GM19351 (cell line): ENCODE measurements around the gene IDH3A.

Experiments used
- ATAC-seq: cut with Tn5 transposase; IDR thresholded peaks from one replicate; pipeline ENCODE4 v1.9.1; 2021; ENCODE audit warnings: mild to moderate bottlenecking, moderate library complexity; ENCODE audit not compliant: unreplicated experiment

The IDH3A gene

DNA sequence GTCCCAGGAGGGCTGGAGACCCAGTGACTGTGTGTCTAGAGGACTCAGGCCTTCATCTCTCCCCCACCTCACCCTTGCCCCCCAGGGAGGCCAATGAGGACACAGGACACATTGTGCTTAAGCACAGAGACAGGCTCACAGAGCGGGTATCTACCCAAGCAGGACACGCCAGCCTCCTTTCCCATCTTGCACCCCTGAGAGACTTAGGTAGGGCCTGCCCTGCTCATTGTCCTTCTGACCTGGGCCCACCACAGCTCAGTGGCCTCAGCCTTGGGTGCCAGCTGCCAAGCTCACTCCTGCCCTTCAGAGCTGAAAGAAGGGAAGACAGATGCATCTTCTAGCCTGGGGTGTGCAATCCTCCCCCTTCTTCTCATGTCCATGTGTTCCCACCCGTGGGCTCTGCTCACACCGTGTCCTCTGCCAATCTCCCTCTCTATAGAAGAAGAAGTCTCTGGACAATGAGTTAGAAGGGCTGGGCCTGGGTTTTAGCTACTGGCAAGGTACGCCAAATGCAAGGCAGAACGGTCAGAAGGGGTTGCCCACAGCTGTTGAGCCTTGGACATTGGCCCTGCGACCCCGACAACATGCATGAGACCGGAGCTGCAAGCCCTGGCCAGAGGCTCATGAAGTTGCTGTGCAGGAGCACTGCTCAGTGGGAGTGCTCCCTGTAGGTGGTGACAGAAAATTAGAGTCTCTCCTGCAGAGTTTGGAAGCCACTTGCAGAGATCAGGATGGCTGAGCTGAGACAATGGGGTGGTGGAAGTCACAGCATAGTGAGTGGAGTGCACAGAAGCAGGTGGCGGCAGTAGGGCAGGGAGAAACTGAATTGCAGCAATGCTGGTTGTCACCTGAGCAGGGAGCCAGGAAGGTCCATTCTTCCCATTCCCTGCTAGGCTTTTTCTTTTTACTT lies 52.4 kb downstream of the IDH3A start:
- no peak for ATAC-seq

DNA sequence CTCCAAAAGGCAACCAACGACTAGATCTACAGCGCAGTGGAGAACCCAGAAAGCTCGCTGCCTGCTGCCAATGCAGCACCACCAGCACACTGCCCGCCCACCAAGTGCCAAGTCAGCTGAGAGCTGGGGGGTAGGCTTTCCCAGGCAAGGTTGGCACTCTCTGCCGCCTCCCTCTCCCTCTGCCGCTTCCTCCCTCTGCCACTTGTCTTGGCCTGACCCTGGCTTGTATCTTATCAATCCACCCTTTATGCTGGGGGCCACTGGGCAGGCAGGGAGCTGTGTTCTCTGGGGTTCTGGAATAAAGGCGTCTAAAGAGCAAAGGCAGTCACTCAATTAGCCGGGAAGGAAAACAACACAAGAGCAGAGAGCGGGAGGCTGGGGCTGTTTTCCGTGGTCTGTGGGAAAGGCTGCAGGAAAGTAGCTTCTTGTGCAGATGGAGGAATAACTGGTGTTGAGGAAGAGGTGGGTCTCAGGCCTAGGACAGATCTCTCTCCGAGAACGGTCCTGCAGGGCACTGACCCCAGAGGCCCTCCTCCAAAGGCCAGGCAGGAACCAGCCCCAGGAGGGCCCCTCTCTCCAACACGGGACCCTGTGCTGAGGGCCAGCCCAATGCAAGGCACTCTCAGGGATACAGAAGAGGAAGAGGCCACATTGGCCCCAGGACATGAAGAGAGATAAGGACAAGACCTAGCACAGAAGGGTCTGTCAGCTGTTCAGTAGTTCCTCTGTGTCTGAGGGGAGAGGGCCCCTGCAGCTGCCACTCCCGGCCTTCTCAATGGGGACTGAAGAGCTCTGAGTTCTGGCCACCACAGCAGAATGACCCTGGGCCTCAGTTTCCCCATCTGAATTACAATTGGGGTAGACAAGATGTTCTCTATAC lies 54.4 kb downstream of the IDH3A start:
- no peak for ATAC-seq

DNA sequence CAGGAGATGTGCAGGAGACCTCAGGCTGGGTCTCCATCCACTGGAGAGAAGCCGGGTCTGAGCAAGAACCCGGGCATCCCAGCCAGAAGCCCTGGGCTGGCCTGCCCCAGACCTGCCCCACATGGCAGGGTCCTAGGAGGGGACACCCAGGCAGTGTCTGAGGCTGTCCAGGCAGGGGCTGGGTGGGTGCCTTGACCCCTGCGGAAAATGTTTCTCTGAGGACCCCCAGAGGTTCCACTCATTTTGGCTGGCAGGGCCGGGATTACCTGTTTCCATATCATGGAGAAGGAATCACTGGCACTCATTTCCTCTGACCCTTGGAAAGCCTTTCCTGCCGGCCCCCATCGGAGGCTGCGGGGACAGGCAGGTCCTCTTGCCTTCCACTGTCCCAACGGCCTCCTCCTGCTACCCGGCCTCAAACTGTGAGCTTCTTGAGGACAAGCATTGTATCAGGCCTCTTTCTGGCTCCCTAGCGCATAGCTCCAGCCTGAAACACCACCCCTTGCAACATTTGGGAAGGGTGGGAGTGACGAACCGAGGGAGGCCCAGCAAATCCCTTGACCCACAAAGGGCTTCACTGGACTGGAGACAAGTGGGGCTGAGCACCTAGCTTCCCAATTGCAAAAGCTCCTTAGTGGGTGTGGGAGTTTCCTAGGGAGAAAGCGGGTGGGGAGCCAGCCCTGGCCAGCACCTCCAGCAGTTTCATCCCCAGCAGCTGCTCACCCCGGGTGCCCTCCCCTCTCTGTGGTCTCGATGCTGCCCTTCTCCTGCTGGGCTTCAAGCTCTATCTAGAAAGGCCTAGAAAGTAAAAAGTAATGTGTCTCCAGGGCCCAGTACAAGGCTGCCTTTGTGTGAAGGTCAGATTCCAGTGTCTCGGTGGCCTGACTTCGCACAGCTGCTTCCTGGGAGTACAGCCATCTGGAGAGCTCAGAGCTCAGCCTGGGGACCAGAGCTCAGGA lies 55.5 kb downstream of the IDH3A start:
- ATAC-seq = no peak

DNA sequence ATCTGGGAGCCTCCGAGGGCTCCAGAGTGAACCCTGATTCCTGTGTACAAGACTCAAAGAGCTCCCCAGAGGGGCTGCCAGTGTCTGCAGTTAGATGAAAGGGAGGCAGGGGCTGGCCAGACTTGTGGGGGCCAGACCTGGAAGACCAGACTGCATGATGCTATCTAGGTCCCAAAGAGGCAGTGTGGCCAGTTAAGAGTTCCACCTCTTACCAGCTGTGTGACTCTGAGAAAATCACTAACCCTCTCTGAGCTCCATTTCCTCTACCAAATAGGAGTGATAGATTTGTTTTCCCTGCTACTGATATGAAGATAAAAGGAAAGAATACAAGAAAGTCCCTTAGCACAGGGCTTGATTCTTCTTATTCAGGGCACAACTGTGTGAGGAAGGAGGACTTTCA lies 56.2 kb downstream of the IDH3A start:
- no peak for ATAC-seq

DNA sequence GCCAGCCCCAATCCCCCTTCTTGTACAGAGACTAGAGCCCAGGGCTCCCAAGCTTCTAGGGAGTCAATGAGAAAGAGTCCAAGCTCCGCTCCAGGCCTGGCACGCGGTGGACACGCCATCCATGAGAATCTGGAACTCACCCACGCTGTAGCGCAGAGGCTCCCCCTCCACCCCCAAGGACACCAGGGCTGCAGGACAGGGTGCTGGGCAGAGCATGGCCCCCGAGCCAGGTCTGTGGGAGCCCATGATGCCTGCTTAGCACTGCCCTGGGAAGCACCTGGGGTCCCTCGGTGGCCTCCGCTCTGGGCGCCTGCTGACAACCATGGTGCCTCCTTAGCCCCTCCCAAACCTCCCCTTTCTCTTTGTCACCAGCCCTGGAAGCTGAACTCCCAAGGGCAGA lies 56.7 kb downstream of the IDH3A start:
- ATAC-seq = no peak

DNA sequence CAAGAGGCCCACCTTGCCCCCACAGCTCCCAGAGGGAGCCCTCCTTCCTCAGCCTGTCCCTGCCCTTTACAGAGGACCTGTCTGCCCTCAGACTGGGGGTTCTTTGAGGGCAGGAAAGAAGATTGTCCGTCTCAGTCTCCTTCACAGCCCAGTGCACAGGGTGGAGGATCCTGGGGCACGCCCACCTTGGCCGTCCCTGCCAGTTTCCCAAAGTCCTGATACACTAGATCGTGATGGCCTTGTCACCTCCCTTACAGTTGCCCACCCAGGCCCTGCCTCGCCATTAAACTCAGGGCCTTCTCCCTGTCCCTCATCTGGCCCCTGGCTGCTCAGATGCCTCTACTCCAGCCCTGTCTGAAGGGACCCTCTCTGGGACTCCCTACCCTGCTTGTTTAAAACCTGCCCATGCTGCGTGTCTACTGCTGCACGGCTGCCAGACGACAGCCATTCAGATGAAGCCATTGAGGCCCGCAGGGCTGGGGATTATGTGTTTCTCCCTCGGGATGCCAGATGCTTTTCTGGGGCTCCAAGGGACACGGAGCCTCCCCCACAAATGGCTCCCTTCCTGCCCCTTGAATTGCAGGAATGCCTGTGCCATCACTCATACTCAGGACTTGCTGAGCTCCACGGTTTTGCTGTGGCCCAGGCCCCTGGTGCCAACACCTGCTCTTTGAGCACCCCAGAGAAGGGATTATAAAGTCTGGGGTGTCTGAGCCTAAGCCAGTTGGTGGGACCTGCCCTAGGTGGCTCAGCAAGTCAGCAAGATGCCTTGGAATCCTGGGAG lies 57.4 kb downstream of the IDH3A start:
- no peak for ATAC-seq

DNA sequence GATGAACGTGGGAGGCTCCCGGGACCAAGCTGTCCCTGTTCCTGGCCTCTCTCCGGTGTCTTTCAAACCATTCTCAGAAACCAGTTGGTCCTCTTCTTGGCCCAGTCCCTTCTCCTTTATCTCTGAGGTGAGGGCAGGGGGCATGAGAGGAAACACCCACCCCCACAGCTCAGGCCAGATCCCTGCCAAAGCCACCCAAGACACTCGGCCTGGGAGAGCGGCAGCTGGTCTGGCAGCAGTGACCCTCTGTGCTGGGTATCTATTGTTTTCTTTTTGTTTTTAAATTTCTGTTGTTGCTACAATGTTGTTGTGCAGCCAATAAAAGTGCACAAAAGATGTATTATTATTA lies 57.9 kb downstream of the IDH3A start:
- no peak for ATAC-seq

DNA sequence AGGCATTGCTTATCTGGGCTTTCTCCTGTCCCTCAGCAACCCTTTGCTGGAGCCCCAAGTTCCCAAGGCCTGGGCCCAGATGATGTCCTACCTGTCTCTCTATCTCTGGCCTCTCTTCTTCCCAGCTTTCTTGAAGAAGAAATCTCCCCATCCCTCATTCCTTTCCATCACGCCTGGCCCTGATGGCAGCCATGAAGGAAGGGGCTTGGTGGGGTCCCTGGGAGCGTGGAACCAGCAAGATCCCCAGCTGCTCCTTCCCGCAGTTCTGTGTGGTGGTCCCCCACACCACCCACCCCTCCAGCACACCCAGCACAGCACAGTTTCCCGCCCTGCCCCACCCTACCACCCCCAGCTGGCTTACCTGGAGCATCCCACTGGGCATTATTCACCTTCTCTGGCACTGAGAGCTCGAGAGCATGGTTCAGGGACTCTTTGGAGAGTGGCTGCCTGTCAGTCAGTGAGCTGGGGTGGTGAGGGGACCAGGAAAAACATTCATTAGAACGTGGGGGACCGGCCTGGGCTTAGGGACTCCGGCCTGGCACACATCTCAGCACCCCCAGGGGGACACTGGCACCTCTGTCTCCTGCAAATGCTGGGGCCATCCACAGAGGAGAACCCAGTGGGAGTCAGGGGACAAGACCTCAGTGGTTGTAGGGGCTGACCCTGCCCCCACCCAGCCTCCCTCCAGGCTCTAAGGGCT lies 58.6 kb downstream of the IDH3A start:
- no peak for ATAC-seq

DNA sequence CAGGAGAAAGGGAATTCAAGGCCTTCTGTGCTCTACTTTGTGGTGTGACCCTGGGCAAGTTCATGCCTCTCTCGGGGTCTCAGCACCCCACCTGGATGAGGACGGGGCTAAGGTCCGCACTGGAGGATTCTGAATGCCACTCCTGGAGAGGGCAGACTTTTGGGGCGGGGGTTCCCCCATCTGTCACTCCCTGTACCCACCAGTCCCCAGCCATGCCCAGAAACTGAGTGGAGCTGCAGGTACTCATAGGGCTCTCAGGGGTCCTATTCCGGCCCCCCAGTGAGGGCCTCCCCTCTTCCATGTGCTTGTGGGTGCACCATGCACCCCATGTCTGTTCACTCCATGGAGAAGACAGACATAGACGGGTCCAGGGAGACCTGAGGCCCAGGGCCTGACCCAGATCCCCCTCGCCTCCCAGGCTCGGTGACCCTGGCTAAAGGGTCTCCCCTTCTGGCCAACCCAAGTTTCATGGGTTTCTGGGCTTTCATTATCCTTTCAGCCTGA lies 59.2 kb downstream of the IDH3A start:
- ATAC-seq = no peak

DNA sequence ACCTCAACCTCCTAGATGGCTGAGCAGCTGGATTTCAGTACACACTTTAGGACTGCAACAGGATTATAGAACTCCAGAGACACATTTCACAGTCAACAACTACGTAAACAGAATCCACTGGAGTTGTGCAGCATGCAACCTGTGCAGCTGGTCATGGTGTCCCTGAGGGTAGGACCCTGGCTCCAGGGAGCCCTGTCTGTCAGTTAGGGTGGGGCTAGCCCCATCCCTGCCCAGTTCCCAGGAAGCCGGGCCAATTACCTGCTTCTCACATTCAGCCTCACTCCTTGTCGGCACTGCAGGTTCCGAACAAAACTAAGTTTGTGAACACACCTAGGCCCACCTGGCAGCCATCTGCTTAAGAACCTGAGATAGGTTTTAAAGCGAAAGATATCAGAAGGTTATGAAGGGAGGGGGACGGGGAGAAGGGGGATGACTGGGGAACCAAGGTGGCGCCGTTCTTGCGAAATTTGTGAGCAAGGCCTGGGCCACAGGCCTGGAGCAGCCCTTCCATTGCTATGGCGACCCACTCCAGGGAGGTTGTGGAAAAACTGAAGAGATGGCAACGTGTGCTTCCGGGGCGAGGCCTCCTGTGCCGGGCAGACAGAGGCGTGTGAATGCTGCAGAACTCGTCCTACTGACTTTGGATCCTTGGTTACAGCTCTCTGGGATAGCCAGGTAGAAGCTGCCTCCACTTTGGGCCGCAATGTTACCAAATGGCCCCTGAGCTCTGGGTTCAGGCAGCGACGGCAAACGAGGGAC lies 59.9 kb downstream of the IDH3A start:
- no peak for ATAC-seq

DNA sequence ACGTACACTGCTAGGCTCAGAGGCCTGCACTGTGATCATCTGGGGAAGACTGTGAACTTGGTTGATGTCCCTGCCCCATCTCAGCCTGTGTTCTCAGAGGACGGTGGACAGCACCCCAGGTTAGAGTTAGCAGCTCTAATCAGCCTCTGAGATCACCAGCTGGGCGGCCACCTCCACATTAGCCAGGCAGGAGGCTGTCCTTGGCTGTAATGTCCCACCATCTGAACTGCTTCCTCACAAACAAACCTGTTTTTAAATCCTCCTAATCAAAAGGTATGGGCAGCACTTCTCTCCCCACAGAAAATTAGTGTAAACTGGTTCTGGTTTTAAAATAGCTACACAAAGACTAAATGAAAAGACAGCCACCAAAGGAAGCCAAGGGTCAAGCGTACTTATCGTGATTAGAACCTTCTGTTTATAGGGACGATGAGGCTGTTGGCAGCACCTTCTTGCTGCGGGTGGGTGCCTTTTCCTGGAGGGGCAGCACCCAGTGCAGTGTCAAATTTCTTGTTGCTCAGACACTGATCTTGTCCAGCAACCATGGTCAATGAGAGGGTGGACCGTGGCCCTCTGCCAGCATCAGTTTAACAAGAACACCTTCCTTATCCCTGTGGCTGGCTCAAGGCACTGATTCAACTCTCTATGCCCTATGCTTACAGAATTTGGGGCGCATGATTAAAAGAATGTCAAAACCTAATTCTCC lies 60.6 kb downstream of the IDH3A start:
- ATAC-seq = no peak

DNA sequence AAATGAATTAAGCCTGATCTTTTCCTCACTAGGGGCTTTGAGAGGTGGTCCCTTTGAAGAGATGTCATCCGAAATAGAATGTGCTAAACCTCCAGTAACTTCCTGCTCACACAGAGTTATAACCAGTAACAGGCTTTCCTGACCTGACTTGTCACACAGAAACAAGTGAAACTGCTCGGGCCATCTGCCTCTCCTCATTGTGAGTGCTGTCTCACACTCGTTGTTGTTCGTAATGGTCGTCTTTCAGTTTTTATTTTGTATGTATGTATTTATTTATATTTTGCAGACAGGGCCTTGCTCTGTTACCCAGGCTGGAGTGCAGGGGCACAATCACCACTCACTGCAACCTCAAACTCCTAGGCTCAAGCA lies 61.2 kb downstream of the IDH3A start:
- no peak for ATAC-seq

DNA sequence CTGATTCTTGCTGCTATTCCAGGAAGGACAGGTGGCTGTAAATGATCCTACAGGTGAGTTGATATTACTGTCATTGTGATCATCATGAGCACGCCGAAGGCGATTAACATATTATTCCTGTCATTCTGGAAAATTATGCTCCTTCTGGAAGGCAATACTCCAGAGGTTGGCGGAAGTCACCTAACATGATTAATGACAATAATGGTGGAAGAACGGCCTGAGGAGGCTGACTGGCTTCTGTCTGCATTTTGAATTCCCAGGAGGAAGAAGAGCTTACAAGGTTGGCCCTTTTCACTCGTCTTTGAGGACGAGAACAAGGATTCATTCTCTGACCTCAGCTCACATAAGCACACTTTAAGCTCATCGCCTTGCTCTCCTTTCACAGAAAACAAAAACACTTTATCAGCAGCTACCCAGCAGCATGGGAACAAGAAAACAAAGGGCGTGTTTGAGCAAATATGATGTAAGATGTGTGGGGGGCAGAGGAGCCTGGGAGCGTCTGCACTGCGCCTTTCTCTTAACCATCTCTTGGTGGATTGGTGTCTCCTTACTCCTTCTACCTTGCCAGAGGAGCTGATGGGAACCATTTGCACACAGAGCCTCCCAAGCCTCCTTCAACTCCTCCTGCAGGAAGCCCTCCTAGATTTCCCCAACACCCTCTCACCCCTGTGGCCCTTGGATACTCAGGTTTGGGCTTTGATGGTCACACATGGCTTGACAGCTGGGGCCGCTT lies 62.2 kb downstream of the IDH3A start:
- ATAC-seq = no peak

DNA sequence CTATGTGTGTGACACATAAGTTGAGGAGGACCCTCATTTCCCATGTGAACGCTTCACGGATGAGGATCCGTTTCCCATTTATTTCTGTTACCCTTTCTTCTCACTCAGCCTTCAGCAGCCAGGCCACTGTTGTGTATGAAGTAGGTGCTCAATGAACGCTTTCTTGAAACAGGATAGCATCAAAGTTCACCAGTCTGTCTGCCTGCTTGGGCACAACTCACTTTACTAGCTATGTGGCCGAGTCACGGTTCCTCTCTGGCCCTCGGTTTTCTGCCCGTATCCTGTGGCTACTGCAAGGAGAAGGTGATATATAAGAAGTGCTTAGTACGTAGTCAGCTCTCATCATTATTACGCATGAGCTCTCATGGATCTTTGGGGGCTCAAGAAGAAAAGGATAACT lies 62.8 kb downstream of the IDH3A start:
- no peak for ATAC-seq

DNA sequence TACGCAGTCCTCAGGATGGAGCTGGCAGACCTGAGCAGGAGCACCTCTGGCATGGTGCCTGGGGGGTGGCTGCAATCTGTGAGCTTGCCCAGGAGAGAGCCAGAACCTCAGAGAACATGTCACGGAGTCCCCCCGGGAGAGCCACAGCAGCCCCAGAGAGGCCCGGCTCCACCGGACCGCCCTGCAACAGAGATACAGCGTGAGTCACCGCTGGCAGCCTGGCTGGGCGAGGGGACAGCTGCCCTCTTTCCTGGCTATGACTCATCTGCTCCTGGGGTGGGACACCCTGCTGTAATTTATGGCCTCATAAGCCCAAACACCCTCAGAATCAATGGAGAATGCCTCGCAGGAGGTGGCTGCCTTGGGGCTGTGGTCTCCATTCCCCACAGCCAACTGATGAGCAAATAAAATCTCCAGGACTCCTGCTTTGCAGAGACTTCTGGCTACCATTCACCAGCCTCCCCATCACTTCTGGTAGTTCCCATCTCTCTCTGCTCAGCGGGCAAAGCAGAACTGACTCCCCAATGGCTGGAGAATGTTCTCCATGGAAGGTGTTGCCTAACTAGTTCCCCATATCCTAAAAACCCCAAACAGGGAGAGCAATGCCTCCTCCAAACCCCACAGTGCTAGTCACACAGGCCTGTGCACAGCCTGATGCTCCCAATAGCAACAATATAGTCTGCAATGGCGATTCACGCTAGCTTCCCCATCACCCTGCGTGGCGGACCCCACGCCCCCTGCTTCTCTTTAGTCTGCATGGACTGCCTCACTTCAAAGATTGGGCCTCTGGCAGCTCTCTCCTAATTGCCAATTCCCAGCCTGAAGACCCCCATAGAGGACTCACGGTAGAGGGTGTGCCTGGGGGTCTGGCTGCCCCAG lies 63.6 kb downstream of the IDH3A start:
- no peak for ATAC-seq

DNA sequence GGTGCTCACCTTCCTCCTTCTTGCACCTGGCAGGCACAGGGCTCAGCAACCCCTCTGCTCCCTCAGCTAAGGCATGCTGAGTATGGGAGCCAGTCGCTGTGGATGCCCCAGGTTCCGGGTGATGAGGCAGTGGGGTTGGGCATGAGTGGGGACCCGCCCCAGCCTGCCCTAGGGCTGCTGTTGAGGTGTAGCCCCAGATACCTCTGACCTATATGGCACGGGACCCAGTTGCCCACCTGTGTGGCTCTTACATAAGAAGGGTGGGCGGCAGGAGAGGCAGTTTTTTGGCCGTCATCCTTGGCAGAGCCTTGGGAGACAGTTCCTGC lies 64.2 kb downstream of the IDH3A start:
- no peak for ATAC-seq

DNA sequence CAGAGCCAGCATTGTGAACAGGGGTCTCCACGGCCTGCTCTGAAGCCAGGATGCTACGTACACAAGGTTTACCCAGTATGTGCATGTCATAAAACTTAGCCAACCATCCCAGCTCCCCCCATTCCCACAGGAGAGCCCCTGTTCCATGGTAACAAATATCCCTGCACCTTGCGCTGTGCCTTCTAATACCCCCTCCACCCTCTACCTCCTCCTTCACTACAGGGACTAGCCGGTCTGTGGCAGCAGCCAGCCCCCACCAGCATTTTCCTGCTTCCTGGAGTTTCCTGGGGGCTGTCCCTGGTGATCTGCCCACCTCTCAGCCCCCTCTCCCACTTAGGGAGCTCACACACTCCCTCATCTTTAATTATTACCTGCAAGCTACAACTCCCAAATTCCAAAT lies 64.8 kb downstream of the IDH3A start:
- no peak for ATAC-seq
